IMR-90 (cell line): ENCODE data around the gene GPX4. TPM values are rescaled to one million over a fixed set of nuclear protein-coding genes. Genes with fewer than 3 reads are reported as not detected.

Source experiments
- ATAC-seq: fragments of 200-7000 bp; cut with Tn5 transposase; 2 replicates; pipeline ENCODE4 v1.9.1; 2020; ENCODE audit warnings: low read depth, mild to moderate bottlenecking, moderate library complexity
- BruUV-seq: library from RNA; stranded (reverse); fragments of 400-500 nt; replicated peaks from 2 replicates; lab custom pipeline; 2021; lab: Mats Ljungman, UMichigan
- CTCF ChIA-PET: fragments of 300-600 bp; formaldehyde crosslinking; extraction: SDS; loops from one replicate; lab custom pipeline; 2021; ENCODE audit warnings: antibody characterized with exemption; lab: Yijun Ruan, JAX
- POLR2A ChIA-PET: fragments of 300-600 bp; sonication (Branson Sonifier 250); formaldehyde crosslinking; loops from one replicate; lab custom pipeline; 2022; ENCODE audit warnings: antibody characterized with exemption; ENCODE audit not compliant: unreplicated experiment; lab: Charles Lee
- DNase-seq: peaks from one replicate; pipeline ENCODE4 v3.0.0; 2013
- H2AFZ ChIP-seq: replicated peaks from 2 replicates; pipeline ENCODE3; 2013; ENCODE audit warnings: low read length, mild to moderate bottlenecking; ENCODE audit not compliant: poor library complexity
- H2AK5ac ChIP-seq: 2 replicates; pipeline ENCODE4 v1.6.1; 2013; ENCODE audit warnings: low read depth, low read length, inconsistent platforms
- H2AK9ac ChIP-seq: replicated peaks from 2 replicates; pipeline ENCODE3; 2013; ENCODE audit warnings: mild to moderate bottlenecking, low read depth, low read length, moderate library complexity; ENCODE audit not compliant: poor library complexity
- H2BK120ac ChIP-seq: 2 replicates; pipeline ENCODE4 v1.6.1; 2013; ENCODE audit warnings: low read depth, low read length, inconsistent platforms
- H2BK15ac ChIP-seq: 3 replicates; pipeline ENCODE4 v1.6.1; 2013; ENCODE audit warnings: low read depth, low read length, inconsistent platforms
- H2BK20ac ChIP-seq: 2 replicates; pipeline ENCODE4 v1.6.1; 2013; ENCODE audit warnings: low read depth, mild to moderate bottlenecking, inconsistent platforms, low read length, moderate library complexity
- H2BK5ac ChIP-seq: 2 replicates; pipeline ENCODE4 v1.6.1; 2013; ENCODE audit warnings: mild to moderate bottlenecking, low read depth, low read length, inconsistent platforms; ENCODE audit not compliant: poor library complexity, severe bottlenecking
- H3K14ac ChIP-seq: replicated peaks from 2 replicates; pipeline ENCODE4 v1.6.1; 2013; ENCODE audit warnings: low read depth, low read length, inconsistent platforms
- H3K18ac ChIP-seq: 2 replicates; pipeline ENCODE4 v1.6.1; 2013; ENCODE audit warnings: low read depth, low read length, control low read depth
- H3K23ac ChIP-seq: 2 replicates; pipeline ENCODE4 v1.6.1; 2013; ENCODE audit warnings: low read depth, low read length, inconsistent platforms
- H3K27ac ChIP-seq: 2 replicates; pipeline ENCODE4 v1.5.1; 2013; ENCODE audit warnings: mild to moderate bottlenecking, control low read depth, low read length; ENCODE audit not compliant: insufficient read depth
- H3K27me3 ChIP-seq: 2 replicates; pipeline ENCODE4 v1.6.1; 2013; ENCODE audit warnings: low read length; ENCODE audit not compliant: control insufficient read depth, insufficient read depth
- H3K36me3 ChIP-seq: 2 replicates; pipeline ENCODE4 v1.6.1; 2013; ENCODE audit warnings: low read length, mixed read lengths; ENCODE audit not compliant: control insufficient read depth, insufficient read depth
- H3K4ac ChIP-seq: 2 replicates; pipeline ENCODE4 v1.6.1; 2013; ENCODE audit warnings: low read depth, low read length, inconsistent platforms
- H3K4me1 ChIP-seq: 2 replicates; pipeline ENCODE4 v1.6.1; 2013; ENCODE audit warnings: low read length, mixed read lengths; ENCODE audit not compliant: control insufficient read depth, insufficient read depth
- H3K4me2 ChIP-seq: 2 replicates; pipeline ENCODE4 v1.6.1; 2013; ENCODE audit warnings: low read depth, mild to moderate bottlenecking, control low read depth, low read length, moderate library complexity
- H3K4me3 ChIP-seq: 2 replicates; pipeline ENCODE4 v1.5.1; 2013; ENCODE audit warnings: low read depth, mild to moderate bottlenecking, control low read depth, low read length, moderate library complexity; ENCODE audit not compliant: insufficient read depth
- H3K56ac ChIP-seq: 2 replicates; pipeline ENCODE4 v1.6.1; 2013; ENCODE audit warnings: low read length, inconsistent platforms; ENCODE audit not compliant: insufficient read depth; ENCODE audit errors: extremely low read depth
- H3K79me1 ChIP-seq, 2 experiments: 2 replicates each; pipeline ENCODE4 v1.6.1; 2013; ENCODE audit warnings: low read length in 2 of 2, inconsistent platforms in 1 of 2, low read depth in 1 of 2
- H3K9ac ChIP-seq: 2 replicates; pipeline ENCODE4 v1.6.1; 2013; ENCODE audit warnings: low read depth, low read length, control low read depth
- H3K9me1 ChIP-seq: 2 replicates; pipeline ENCODE4 v1.6.1; 2013; ENCODE audit warnings: low read length, inconsistent platforms; ENCODE audit not compliant: insufficient read depth
- H3K9me3 ChIP-seq: 2 replicates; pipeline ENCODE4 v1.6.1; 2013; ENCODE audit warnings: low read length; ENCODE audit not compliant: control insufficient read depth, insufficient read depth
- H4K20me1 ChIP-seq: 2 replicates; pipeline ENCODE4 v1.6.1; 2013; ENCODE audit warnings: low read length, inconsistent platforms; ENCODE audit not compliant: insufficient read depth
- H4K5ac ChIP-seq: 2 replicates; pipeline ENCODE4 v1.6.1; 2013; ENCODE audit warnings: mild to moderate bottlenecking, low read depth, low read length, control low read depth
- H4K8ac ChIP-seq, 2 experiments: 2 replicates each; pipeline ENCODE4 v1.6.1; 2013; ENCODE audit warnings: low read depth in 2 of 2, low read length in 2 of 2, control low read depth in 1 of 2, inconsistent platforms in 1 of 2
- H4K91ac ChIP-seq: 2 replicates; pipeline ENCODE4 v1.6.1; 2013; ENCODE audit warnings: low read depth, low read length, inconsistent platforms; ENCODE audit not compliant: insufficient read depth
- BHLHE40 ChIP-seq: fragments of 150-350 bp; IDR thresholded peaks from 2 replicates; pipeline ENCODE4 v1.6.1; 2016; ENCODE audit warnings: mild to moderate bottlenecking, low read depth, low read length
- CEBPB ChIP-seq: IDR thresholded peaks from 2 replicates; pipeline ENCODE4 v1.6.1; 2012; ENCODE audit warnings: low read depth, low read length, improper control_type of control experiment
- CHD1 ChIP-seq: IDR thresholded peaks from 2 replicates; pipeline ENCODE4 v1.6.1; 2012; ENCODE audit warnings: low read depth, low read length, improper control_type of control experiment
- CTCF ChIP-seq: conservative IDR thresholded peaks from 2 replicates; pipeline ENCODE4 v1.5.1; 2012; ENCODE audit warnings: mild to moderate bottlenecking, low read depth, low read length, improper control_type of control experiment
- ELK1 ChIP-seq: fragments of 150-350 bp; IDR thresholded peaks from 2 replicates; pipeline ENCODE4 v1.6.1; 2016; ENCODE audit warnings: low read depth, mild to moderate bottlenecking, low read length, moderate library complexity, borderline replicate concordance
- FOS ChIP-seq: fragments of 150-350 bp; IDR thresholded peaks from 2 replicates; pipeline ENCODE4 v1.6.1; 2016; ENCODE audit warnings: low read depth, low read length
- MAFK ChIP-seq: IDR thresholded peaks from 2 replicates; pipeline ENCODE4 v1.6.1; 2012; ENCODE audit warnings: low read depth, low read length, improper control_type of control experiment
- MAZ ChIP-seq: IDR thresholded peaks from 2 replicates; pipeline ENCODE4 v1.6.1; 2012; ENCODE audit warnings: low read depth, mild to moderate bottlenecking, low read length, improper control_type of control experiment, moderate library complexity, borderline replicate concordance
- MXI1 ChIP-seq: IDR thresholded peaks from 2 replicates; pipeline ENCODE4 v1.6.1; 2012; ENCODE audit warnings: low read depth, mild to moderate bottlenecking, low read length, moderate library complexity, borderline replicate concordance
- NFE2L2 ChIP-seq: fragments of 150-350 bp; IDR thresholded peaks from 2 replicates; pipeline ENCODE4 v1.6.1; 2016; ENCODE audit warnings: low read depth, mild to moderate bottlenecking, low read length
- POLR2A ChIP-seq: IDR thresholded peaks from 2 replicates; pipeline ENCODE4 v1.6.1; 2012; ENCODE audit warnings: mild to moderate bottlenecking, low read depth, low read length
- RAD21 ChIP-seq: IDR thresholded peaks from 2 replicates; pipeline ENCODE4 v1.6.1; 2012; ENCODE audit warnings: low read length, improper control_type of control experiment
- RCOR1 ChIP-seq: IDR thresholded peaks from 2 replicates; pipeline ENCODE4 v1.6.1; 2012; ENCODE audit warnings: mild to moderate bottlenecking, low read length, improper control_type of control experiment; ENCODE audit not compliant: insufficient replicate concordance
- RFX5 ChIP-seq: IDR thresholded peaks from 2 replicates; pipeline ENCODE4 v1.8.0; 2012; ENCODE audit warnings: low read depth, mild to moderate bottlenecking, low read length, moderate library complexity
- SMC3 ChIP-seq: fragments of 150-350 bp; IDR thresholded peaks from 2 replicates; pipeline ENCODE4 v1.6.1; 2016; ENCODE audit warnings: low read depth, mild to moderate bottlenecking, antibody characterized with exemption, low read length, moderate library complexity
- USF2 ChIP-seq: fragments of 150-350 bp; IDR thresholded peaks from 2 replicates; pipeline ENCODE4 v1.6.1; 2017; ENCODE audit warnings: mild to moderate bottlenecking, antibody characterized with exemption, low read length, low read depth
- WGBS, 2 experiments: methylation state at CpG; one replicate each; pipeline versions ENCODE4 v1.1.5 to v1.1.7; 2013; ENCODE audit warnings: missing lambda C conversion rate in 2 of 2; ENCODE audit not compliant: insufficient read length in 1 of 2; ENCODE audit errors: extremely low coverage in 2 of 2; 5-methylcytosine and 5-hydroxymethylcytosine counted together
- dilution Hi-C: fragments of 300-500 bp; cut with HindIII; formaldehyde crosslinking; loops from one replicate; pipeline ENCODE4 v1.14.3; 2018; ENCODE audit warnings: low sequenced_read_pairs; ENCODE audit not compliant: unreplicated experiment
- in situ Hi-C: fragments of 300-500 bp; cut with MboI; formaldehyde crosslinking; loops from 3 replicates; pipeline ENCODE4 v1.14.3; 2019; ENCODE audit warnings: low sequenced_read_pairs, inconsistent platforms, mixed read lengths
- intact Hi-C: fragments of 100-400 bp; cut with micrococcal nuclease; formaldehyde crosslinking; loops from 2 replicates; pipeline ENCODE4 v1.10.0; 2022
- polyA plus RNA-seq, 3 experiments: library from polyadenylated mRNA; depleted of rRNA; stranded (reverse); fragments of >200 nt; gene quantifications; 2 replicates each; pipeline ENCODE4 v1.2.3, GENCODE V29; 2012; ENCODE audit warnings: low replicate concordance in 1 of 3
- total RNA-seq: library from RNA; depleted of rRNA; stranded (reverse); fragments of >200 nt; gene quantifications from 2 replicates; pipeline ENCODE4 v1.2.3, GENCODE V29; 2012

The GPX4 gene
- total and polyA plus RNA-seq, 2 of the 4 experiments (the other 2 are of a cell fraction) = 357 to 1,083 TPM

- H4K20me1 ChIP-seq = peaks cover 20% of the 10 kb centered on the region; the same call in 1 of the 2 replicates
- ChIA-PET POLR2A (no interaction called here), CTCF (no interaction called here)
- H3K4ac ChIP-seq = no peak overlapping the region
- H3K4me2 ChIP-seq = no peak overlapping the region
- H3K4me3 ChIP-seq = no peak overlapping the region
- intact Hi-C loops = no loop called here
- H2BK120ac ChIP-seq = no peak overlapping the region
- no TSS peak for BruUV-seq
- H2AK5ac ChIP-seq = no peak overlapping the region
- no peak for DNase-seq
- H3K27ac ChIP-seq = no peak overlapping the region
- TF ChIP-seq MXI1 (no peak), ELK1 (no peak), USF2 (no peak), BHLHE40 (no peak), CTCF (no peak), POLR2A (no peak), RFX5 (no peak), NFE2L2 (no peak), MAFK (no peak), CHD1 (no peak), FOS (no peak), MAZ (no peak), RCOR1 (no peak), SMC3 (no peak), CEBPB (no peak), RAD21 (no peak)
- H2AK9ac ChIP-seq = no peak overlapping the region
- H4K5ac ChIP-seq = no peak overlapping the region
- no peak overlapping the region for H3K14ac ChIP-seq
- dilution Hi-C loops = no loop called here
- H2BK15ac ChIP-seq = no peak overlapping the region
- H2BK5ac ChIP-seq = no peak overlapping the region
- H3K56ac ChIP-seq = no peak overlapping the region
- H3K23ac ChIP-seq = no peak overlapping the region
- H4K91ac ChIP-seq = no peak overlapping the region
- in situ Hi-C loops = no loop called here
- ATAC-seq = no peak
- no peak overlapping the region for H2AFZ ChIP-seq
- H3K27me3 ChIP-seq = no peaks in the 10 kb centered on the region
- H3K9ac ChIP-seq = no peak overlapping the region
- H3K18ac ChIP-seq = no peak overlapping the region
- H4K8ac ChIP-seq = no peak overlapping the region
- no peaks in the 10 kb centered on the region for H3K9me3 ChIP-seq
- no peaks in the 10 kb centered on the region for H3K4me1 ChIP-seq
- 80% methylated on average over 9 of the region's 13 CpGs; no CpG with 5 or more reads in 1 of the 2 experiments for WGBS, 2 experiments
- H3K9me1 ChIP-seq = no peaks in the 10 kb centered on the region
- no peak overlapping the region for H2BK20ac ChIP-seq
- peaks cover 62% of the 10 kb centered on the region for H3K36me3 ChIP-seq
- peaks cover 20 to 48% of the 10 kb centered on the region in 2 experiments for H3K79me1 ChIP-seq
Observed at GRCh38 chr19:1146412-1146699, 42.6 kb downstream of the GPX4 start.
